Endothelial cell of umbilical vein (primary cell): ENCODE results near the gene CSNK1G3. TPM values are rescaled to one million over a fixed set of nuclear protein-coding genes. Genes with fewer than 3 reads are reported as not detected.

Experiments used
- BruUV-seq: library from RNA; stranded (reverse); fragments of 400-500 nt; replicated peaks from 2 replicates; lab custom pipeline; 2021; lab: Mats Ljungman, UMichigan
- CTCF ChIA-PET: fragments of 300-600, 350-600 bp; sonication (Branson Sonifier 250); formaldehyde crosslinking; loops from one replicate; lab custom pipeline; 2021; ENCODE audit warnings: antibody characterized with exemption, inconsistent platforms; lab: Charles Lee
- POLR2A ChIA-PET: fragments of 300-600, 350-600 bp; sonication (Branson Sonifier 250); formaldehyde crosslinking; loops from one replicate; lab custom pipeline; 2021; ENCODE audit warnings: antibody characterized with exemption, inconsistent platforms; lab: Charles Lee
- DNase-seq: peaks from one replicate; pipeline ENCODE4 v3.0.0-alpha.2; 2011; ENCODE audit warnings: low read depth, low spot score
- FAIRE-seq: peaks from 2 replicates; lab custom pipeline; 2011; peaks lifted over from hg19 to GRCh38; lab: Jason Lieb, UNC
- H2AFZ ChIP-seq: 2 replicates; pipeline ENCODE4 v1.6.0; 2012; ENCODE audit warnings: low read depth, low read length, control low read depth, inconsistent platforms
- H3K27ac ChIP-seq: 2 replicates; pipeline ENCODE4 v1.5.1; 2011; ENCODE audit warnings: low read depth, mild to moderate bottlenecking, control low read depth, low read length, moderate library complexity; ENCODE audit not compliant: insufficient read depth
- H3K27me3 ChIP-seq, 2 experiments: 2 replicates each; pipeline versions ENCODE4 v1.6.0 to v1.6.1; 2011; ENCODE audit warnings: low read length in 2 of 2, mixed read lengths in 1 of 2; ENCODE audit not compliant: control insufficient read depth in 2 of 2, insufficient read depth in 2 of 2
- H3K36me3 ChIP-seq, 2 experiments: 2 replicates in 1 of 2; 3 replicates in 1 of 2; pipeline ENCODE4 v1.5.1; 2011; ENCODE audit warnings: low read length in 2 of 2, mild to moderate bottlenecking in 1 of 2, moderate library complexity in 1 of 2; ENCODE audit not compliant: control insufficient read depth in 2 of 2, insufficient read depth in 2 of 2; ENCODE audit errors: extremely low read depth in 1 of 2
- H3K4me1 ChIP-seq: 3 replicates; pipeline ENCODE4 v1.5.1; 2011; ENCODE audit warnings: mild to moderate bottlenecking, low read length; ENCODE audit not compliant: control insufficient read depth, insufficient read depth; ENCODE audit errors: extremely low read depth
- H3K4me2 ChIP-seq: 2 replicates; pipeline ENCODE4 v1.6.1; 2011; ENCODE audit warnings: low read length, control low read depth, mixed read lengths; ENCODE audit not compliant: insufficient read depth
- H3K4me3 ChIP-seq, 3 experiments: fragments of 200-600 bp in 1 of 3; sonication (generic), shearing (Covaris generic) in 1 of 3; replicated peaks in 1 of 3; 2 replicates each; pipeline ENCODE4 v1.5.1; 2011 to 2016; ENCODE audit warnings: control low read depth in 3 of 3, low read length in 3 of 3, mild to moderate bottlenecking in 2 of 3, inconsistent platforms in 1 of 3, low read depth in 1 of 3, moderate library complexity in 1 of 3; ENCODE audit not compliant: insufficient read depth in 1 of 3
- H3K79me2 ChIP-seq: 2 replicates; pipeline ENCODE4 v1.6.0; 2012; ENCODE audit warnings: low read length, inconsistent platforms; ENCODE audit not compliant: control insufficient read depth, insufficient read depth
- H3K9ac ChIP-seq: replicated peaks from 2 replicates; pipeline ENCODE3; 2011; ENCODE audit warnings: low read length, control low read depth; ENCODE audit not compliant: insufficient read depth; ENCODE audit errors: extremely low read depth
- H3K9me1 ChIP-seq: replicated peaks from 3 replicates; pipeline ENCODE4 v1.6.0; 2011; ENCODE audit warnings: mild to moderate bottlenecking, low read length; ENCODE audit not compliant: control insufficient read depth, insufficient read depth; ENCODE audit errors: extremely low read depth
- H3K9me3 ChIP-seq: replicated peaks from 2 replicates; pipeline ENCODE4 v1.5.1; 2012; ENCODE audit warnings: low read length, inconsistent platforms; ENCODE audit not compliant: control insufficient read depth, insufficient read depth
- H4K20me1 ChIP-seq: replicated peaks from 2 replicates; pipeline ENCODE3; 2011; ENCODE audit warnings: mild to moderate bottlenecking, low read length; ENCODE audit not compliant: control insufficient read depth, insufficient read depth; ENCODE audit errors: extremely low read depth
- EZH2 ChIP-seq: IDR thresholded peaks from 2 replicates; pipeline ENCODE4 v1.6.1; 2012; ENCODE audit warnings: borderline replicate concordance, low read depth, mild to moderate bottlenecking, moderate library complexity, low read length, inconsistent platforms; ENCODE audit not compliant: severe bottlenecking
- FOS ChIP-seq: IDR thresholded peaks from 2 replicates; pipeline ENCODE4 v1.6.1; 2011; ENCODE audit warnings: mild to moderate bottlenecking, low read length, moderate library complexity, borderline replicate concordance; ENCODE audit not compliant: insufficient read depth
- GATA2 ChIP-seq: IDR thresholded peaks from 2 replicates; pipeline ENCODE4 v1.7.0; 2011; ENCODE audit warnings: low read depth, mild to moderate bottlenecking, moderate library complexity, mixed read lengths, low read length; ENCODE audit not compliant: insufficient read length, insufficient read depth
- JUN ChIP-seq: IDR thresholded peaks from 2 replicates; pipeline ENCODE4 v1.6.1; 2011; ENCODE audit warnings: borderline replicate concordance, low read depth; ENCODE audit not compliant: insufficient read length, insufficient read depth
- MYC ChIP-seq: IDR thresholded peaks from one replicate; pipeline ENCODE4 v1.6.1; 2011; ENCODE audit warnings: mild to moderate bottlenecking, low read depth, low read length
- POLR2A ChIP-seq: IDR thresholded peaks from 2 replicates; pipeline ENCODE4 v1.6.1; 2012; ENCODE audit warnings: low read depth, mild to moderate bottlenecking, control low read depth, low read length
- POLR2AphosphoS5 ChIP-seq: IDR thresholded peaks from 2 replicates; pipeline ENCODE4 v1.6.1; 2012; ENCODE audit warnings: low read depth, mild to moderate bottlenecking, control low read depth, low read length, moderate library complexity; ENCODE audit not compliant: insufficient read depth
- dilution Hi-C: fragments of 300-500 bp; cut with MboI; formaldehyde crosslinking; loops from one replicate; pipeline ENCODE4 v1.15.0; 2019; ENCODE audit warnings: low sequenced_read_pairs; ENCODE audit not compliant: extremely low pct_ligation_motif_present
- intact Hi-C: fragments of 100-400 bp; cut with micrococcal nuclease; formaldehyde crosslinking; loops from one replicate; pipeline ENCODE4 v1.10.0; 2022
- polyA plus RNA-seq, 4 experiments: library from polyadenylated mRNA; depleted of rRNA in 3 of 4; stranded (reverse) in 3 of 4; unstranded in 1 of 4; fragments of >200 nt; gene quantifications; 2 replicates each; pipeline versions ENCODE4 v1.2.1 to v1.2.3, GENCODE V29; 2011 to 2012; ENCODE audit warnings: missing spikeins in 1 of 4
- total RNA-seq: library from RNA; stranded (reverse); gene quantifications from 2 replicates; pipeline ENCODE4 v1.2.3, GENCODE V29; 2021
- TF ChIP-seq, protein P1 (sequence below), 2 donors: IDR thresholded peaks; 1 replicate in 1 of 2; 2 replicates in 1 of 2; pipeline ENCODE4 v1.5.1; 2011; ENCODE audit warnings: low read length in 2 of 2, mild to moderate bottlenecking in 2 of 2, moderate library complexity in 2 of 2, control low read depth in 1 of 2, inconsistent platforms in 1 of 2, low read depth in 1 of 2; ENCODE audit not compliant: insufficient read depth in 1 of 2; ENCODE audit errors: extremely low read depth in 1 of 2
- TF ChIP-seq, protein P2 (sequence below): IDR thresholded peaks from 2 replicates; pipeline ENCODE4 v1.6.1; 2011; ENCODE audit not compliant: insufficient read depth, insufficient read length

Gene CSNK1G3
- total and polyA plus RNA-seq, 2 donors (not counting 3 experiments of a cell fraction or from before 2014, with no cell fraction given): 10.4 to 35.9 TPM

- ChIA-PET POLR2A (no interaction called here), CTCF (no interaction called here)
- Histone ChIP-seq H4K20me1 (no peaks in the 10 kb centered on the region), H3K9me1 (no peaks in the 10 kb centered on the region), H3K4me3 (no peak overlapping the region), H3K4me1 (no peaks in the 10 kb centered on the region), H3K4me2 (no peak overlapping the region), H3K27ac (no peak overlapping the region), H3K27me3 (no peaks in the 10 kb centered on the region), H3K9ac (no peak overlapping the region), H2AFZ (no peak overlapping the region), H3K36me3 (no peaks in the 10 kb centered on the region), H3K9me3 (no peaks in the 10 kb centered on the region), H3K79me2 (no peaks in the 10 kb centered on the region)
- dilution Hi-C loops: no loop called here
- no peak for DNase-seq
- no TSS peak for BruUV-seq
- no peak for FAIRE-seq
- TF ChIP-seq POLR2AphosphoS5: no peak
- intact Hi-C loops: no loop called here
These were observed 89.6 kb downstream of the CSNK1G3 start for GRCh38 chr5:123601610-123602009.

DNA sequence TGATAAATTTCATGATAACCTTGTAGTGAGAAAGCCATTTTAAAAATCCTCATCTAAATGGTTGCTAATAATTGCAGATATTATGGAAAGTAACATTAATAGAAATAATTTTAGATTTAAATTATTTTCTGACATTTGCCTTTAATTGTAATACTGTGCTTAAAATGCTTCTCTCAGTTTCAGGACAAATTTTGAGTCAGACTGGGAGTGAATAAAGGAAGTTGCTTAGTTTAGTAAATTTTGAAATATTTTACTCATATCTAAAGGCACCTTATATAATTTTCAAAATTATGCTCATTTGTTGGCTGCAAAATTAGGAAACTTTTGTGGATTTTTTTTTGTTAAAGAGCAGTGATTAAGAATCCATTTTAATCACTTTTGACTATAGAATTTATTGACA lies 93.8 kb downstream of the CSNK1G3 start:
- no peak for FAIRE-seq
- no peaks in the 10 kb centered on the region for H4K20me1 ChIP-seq
- no peak overlapping the region for H3K4me2 ChIP-seq
- no peak overlapping the region for H2AFZ ChIP-seq
- no peaks in the 10 kb centered on the region for H3K9me1 ChIP-seq
- ChIA-PET POLR2A (no interaction called here), CTCF (interaction anchor here (0.9 to 1.3 kb wide), 5 partner anchors 11 to 183 kb away, joined by 3 to 5 read pairs (median 4); partner anchors contain the start of gene CEP120)
- H3K79me2 ChIP-seq: no peaks in the 10 kb centered on the region
- H3K36me3 ChIP-seq: no peaks in the 10 kb centered on the region
- H3K9ac ChIP-seq: no peak overlapping the region
- dilution Hi-C loops (no loop called here), intact Hi-C loops (no loop called here)
- no peak overlapping the region for H3K27ac ChIP-seq
- no peaks in the 10 kb centered on the region for H3K4me1 ChIP-seq
- DNase-seq: no peak
- no peaks in the 10 kb centered on the region for H3K27me3 ChIP-seq
- H3K9me3 ChIP-seq: no peaks in the 10 kb centered on the region
- TF ChIP-seq JUN (no peak), EZH2 (no peak), FOS (no peak), MYC (no peak), POLR2A (no peak), POLR2AphosphoS5 (no peak), GATA2 (no peak)
- TF ChIP-seq, protein P1, sequence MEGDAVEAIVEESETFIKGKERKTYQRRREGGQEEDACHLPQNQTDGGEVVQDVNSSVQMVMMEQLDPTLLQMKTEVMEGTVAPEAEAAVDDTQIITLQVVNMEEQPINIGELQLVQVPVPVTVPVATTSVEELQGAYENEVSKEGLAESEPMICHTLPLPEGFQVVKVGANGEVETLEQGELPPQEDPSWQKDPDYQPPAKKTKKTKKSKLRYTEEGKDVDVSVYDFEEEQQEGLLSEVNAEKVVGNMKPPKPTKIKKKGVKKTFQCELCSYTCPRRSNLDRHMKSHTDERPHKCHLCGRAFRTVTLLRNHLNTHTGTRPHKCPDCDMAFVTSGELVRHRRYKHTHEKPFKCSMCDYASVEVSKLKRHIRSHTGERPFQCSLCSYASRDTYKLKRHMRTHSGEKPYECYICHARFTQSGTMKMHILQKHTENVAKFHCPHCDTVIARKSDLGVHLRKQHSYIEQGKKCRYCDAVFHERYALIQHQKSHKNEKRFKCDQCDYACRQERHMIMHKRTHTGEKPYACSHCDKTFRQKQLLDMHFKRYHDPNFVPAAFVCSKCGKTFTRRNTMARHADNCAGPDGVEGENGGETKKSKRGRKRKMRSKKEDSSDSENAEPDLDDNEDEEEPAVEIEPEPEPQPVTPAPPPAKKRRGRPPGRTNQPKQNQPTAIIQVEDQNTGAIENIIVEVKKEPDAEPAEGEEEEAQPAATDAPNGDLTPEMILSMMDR (IDR thresholded peaks at IDR 0.05; ENCODE audit: extremely low read depth in 1 of 2, insufficient read depth in 1 of 2, low read depth in 1 of 2, low read length in 2 of 2): no peak
- TF ChIP-seq, protein P2, sequence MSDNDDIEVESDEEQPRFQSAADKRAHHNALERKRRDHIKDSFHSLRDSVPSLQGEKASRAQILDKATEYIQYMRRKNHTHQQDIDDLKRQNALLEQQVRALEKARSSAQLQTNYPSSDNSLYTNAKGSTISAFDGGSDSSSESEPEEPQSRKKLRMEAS: no peak
- no TSS peak for BruUV-seq
- no peak overlapping the region for H3K4me3 ChIP-seq
